Measurements from ENCODE around the gene FSD1. TPM values are rescaled to one million over a fixed set of nuclear protein-coding genes. Genes with fewer than 3 reads are reported as not detected.
A peak's percentile ranks its signal among the peaks of the same experiment; 100 is the strongest.

The FSD1 gene
- total RNA-seq, 1 donor from 2014 or later, result not detected

- no peaks in the 10 kb centered on the region for H3K36me3 ChIP-seq
- no peak overlapping the region for H3K27ac ChIP-seq
- intact Hi-C loops (cut with DNase I), result no loop called here
- TF ChIP-seq CTCF (IDR thresholded peaks at IDR 0.05), result no peak
- H3K4me3 ChIP-seq, result no peak overlapping the region
- H3K9me3 ChIP-seq, result no peaks in the 10 kb centered on the region
- no peaks in the 10 kb centered on the region for H3K4me1 ChIP-seq
- H3K27me3 ChIP-seq, result no peaks in the 10 kb centered on the region
- DNase-seq (ENCODE audit: low spot score in 2 of 2), result no peak
These were observed 5.4 kb upstream of the FSD1 start for GRCh38 chr19:4298810-4299550.

- no peak for TF ChIP-seq CTCF (IDR thresholded peaks at IDR 0.05)
- Histone ChIP-seq H3K4me1 (no peaks in the 10 kb centered on the region), H3K9me3 (no peaks in the 10 kb centered on the region), H3K36me3 (no peaks in the 10 kb centered on the region), H3K4me3 (no peak overlapping the region), H3K27me3 (no peaks in the 10 kb centered on the region), H3K27ac (no peak overlapping the region)
- DNase-seq (ENCODE audit: low spot score in 2 of 2), result no peak
- intact Hi-C loops (cut with DNase I), result no loop called here
These were observed 3.8 kb upstream of the FSD1 start for GRCh38 chr19:4300589-4300988.

GRCh38 chr19:4301590-4302242, 2.7 kb upstream of the FSD1 start:
- Histone ChIP-seq H3K27ac (no peak overlapping the region), H3K4me3 (no peak overlapping the region), H3K4me1 (no peaks in the 10 kb centered on the region), H3K9me3 (no peaks in the 10 kb centered on the region), H3K36me3 (no peaks in the 10 kb centered on the region), H3K27me3 (no peaks in the 10 kb centered on the region)
- intact Hi-C loops (cut with DNase I), result no loop called here
- TF ChIP-seq CTCF (IDR thresholded peaks at IDR 0.05), result no peak
- no peak for DNase-seq (ENCODE audit: low spot score in 2 of 2)

- no peaks in the 10 kb centered on the region for H3K27me3 ChIP-seq
- intact Hi-C loops (cut with DNase I), result no loop called here
- H3K4me3 ChIP-seq, result no peak within 1 kb of the TSS
- H3K9me3 ChIP-seq, result no peaks in the 10 kb centered on the region
- TF ChIP-seq CTCF (IDR thresholded peaks at IDR 0.05), result no peak
- H3K27ac ChIP-seq, result no peak within 1 kb of the TSS
- no peaks in the 10 kb centered on the region for H3K36me3 ChIP-seq
- H3K4me1 ChIP-seq, result no peaks in the 10 kb centered on the region
- no peak for DNase-seq (ENCODE audit: low spot score in 2 of 2)
These were observed 2.2 kb upstream of the FSD1 start, which contains the start of gene TMIGD2 for GRCh38 chr19:4302243-4302640. TMIGD2 (minus strand) TSS chr19:4302389; CDS start chr19:4302385, 4 bp downstream.

- H3K9me3 ChIP-seq, result no peaks in the 10 kb centered on the region
- no peaks in the 10 kb centered on the region for H3K36me3 ChIP-seq
- intact Hi-C loops (cut with DNase I), result loop anchor here (2.0 kb wide), 1 partner anchor 31 kb away; no protein-coding TSS in a partner anchor
- no peak for DNase-seq (ENCODE audit: low spot score in 2 of 2)
- no peak for TF ChIP-seq CTCF (IDR thresholded peaks at IDR 0.05)
- H3K27me3 ChIP-seq, result no peaks in the 10 kb centered on the region
- H3K4me1 ChIP-seq, result no peaks in the 10 kb centered on the region
- peak overlapping the region; percentile 21 to 50 for H3K4me3 ChIP-seq
- no peak overlapping the region for H3K27ac ChIP-seq
These were observed 420 bp upstream of the FSD1 start for GRCh38 chr19:4303819-4304537.

Measured in ascending aorta (tissue), 2 donors.